HFFc6 (cell line): ENCODE data around the gene ZNF32. TPM values are rescaled to one million over a fixed set of nuclear protein-coding genes. Genes with fewer than 3 reads are reported as not detected.
"Not testable (repeated sequence)": the region's sequence is repeated elsewhere in the genome, so short reads cannot be mapped to it uniquely, and the experiment has no call there.

ENCODE experiments used
- DNase-seq: peaks from one replicate; pipeline ENCODE4 v3.0.0-alpha.2; 2018
- H3K27ac Mint-ChIP-seq: 2 replicates; pipeline ENCODE4 v1.8.0; 2020; ENCODE audit warnings: mild to moderate bottlenecking, mixed read lengths
- H3K27me3 Mint-ChIP-seq: 2 replicates; pipeline ENCODE4 v1.8.0; 2021; ENCODE audit warnings: mild to moderate bottlenecking, moderate library complexity, mixed read lengths; ENCODE audit not compliant: insufficient read depth
- H3K36me3 Mint-ChIP-seq: 2 replicates; pipeline ENCODE4 v1.8.0; 2021; ENCODE audit warnings: low read depth, mixed read lengths
- H3K4me1 Mint-ChIP-seq: 2 replicates; pipeline ENCODE4 v1.8.0; 2020; ENCODE audit warnings: low read depth, mixed read lengths
- H3K4me3 Mint-ChIP-seq: 2 replicates; pipeline ENCODE4 v1.8.0; 2020; ENCODE audit warnings: mild to moderate bottlenecking, moderate library complexity, mixed read lengths
- H3K9me3 Mint-ChIP-seq: 2 replicates; pipeline ENCODE4 v1.8.0; 2020; ENCODE audit warnings: mild to moderate bottlenecking, mixed read lengths
- CTCF ChIP-seq: fragments of 200-600 bp; sonication (generic); IDR thresholded peaks from 2 replicates; pipeline ENCODE4 v1.5.0; 2021; ENCODE audit warnings: antibody characterized with exemption, mild to moderate bottlenecking
- total RNA-seq, 6 experiments: library from RNA; stranded (reverse); fragmentation: NEBNext Ultra II Directional; extraction: Animal tissue kit (Norgen Biotek cat#: 25700); gene quantifications; 2 replicates in 1 of 6; 3 replicates in 5 of 6; pipeline ENCODE4 v1.2.3, GENCODE V29; 2021

The ZNF32 gene
- total RNA-seq, 6 experiments from 2014 or later: 12.7 to 23.6 (median 15.3) TPM

- peaks cover 49% of the 10 kb centered on the region for H3K4me1 Mint-ChIP-seq
- no peak for DNase-seq
- H3K4me3 Mint-ChIP-seq: peak overlapping the region; percentile 87
- peaks cover 3% of the 10 kb centered on the region; the same call in 1 of the 2 replicates for H3K9me3 Mint-ChIP-seq
- H3K36me3 Mint-ChIP-seq: peaks cover 48% of the 10 kb centered on the region
- peak overlapping the region; percentile 32 for H3K27ac Mint-ChIP-seq
- H3K27me3 Mint-ChIP-seq: peaks cover 7% of the 10 kb centered on the region
- no peak for TF ChIP-seq CTCF
Measured at GRCh38 chr10:43605850-43606322, 42.8 kb downstream of the ZNF32 start.

- peaks cover 11% of the 10 kb centered on the region for H3K4me1 Mint-ChIP-seq
- not testable (repeated sequence) for H3K36me3 Mint-ChIP-seq, DNase-seq, H3K4me3 Mint-ChIP-seq, H3K27me3 Mint-ChIP-seq, H3K27ac Mint-ChIP-seq, H3K9me3 Mint-ChIP-seq
Measured at GRCh38 chr10:43601576-43601975, 47.1 kb downstream of the ZNF32 start.

GRCh38 chr10:43599333-43599732, 49.3 kb downstream of the ZNF32 start:
- Mint-ChIP-seq H3K9me3 (no peaks in the 10 kb centered on the region), H3K27ac (no peak overlapping the region), H3K27me3 (peaks cover 7% of the 10 kb centered on the region), H3K4me1 (peaks cover 23% of the 10 kb centered on the region), H3K4me3 (no peak overlapping the region), H3K36me3 (0 out of 2 replicates have a peak, but pooled peaks cover 4% of the 10 kb centered on the region)
- TF ChIP-seq CTCF: no peak
- DNase-seq: no peak

GRCh38 chr10:43598446-43598845, 50.2 kb downstream of the ZNF32 start:
- DNase-seq: no peak

GRCh38 chr10:43596546-43596945, 52.1 kb downstream of the ZNF32 start:
- no peak for DNase-seq
- TF ChIP-seq CTCF: no peak
- Mint-ChIP-seq H3K9me3 (peaks cover 5% of the 10 kb centered on the region), H3K4me1 (peaks cover 23% of the 10 kb centered on the region), H3K4me3 (no peak overlapping the region), H3K36me3 (peaks cover 6% of the 10 kb centered on the region), H3K27me3 (peaks cover 8% of the 10 kb centered on the region; the same call in 1 of the 2 replicates), H3K27ac (no peak overlapping the region)

More at GRCh38 chr10:43598446-43598845, 50.2 kb downstream of the ZNF32 start:
- Mint-ChIP-seq H3K27me3 (peaks cover 7% of the 10 kb centered on the region), H3K9me3 (no peaks in the 10 kb centered on the region), H3K4me1 (peaks cover 23% of the 10 kb centered on the region), H3K4me3 (no peak overlapping the region), H3K27ac (no peak overlapping the region), H3K36me3 (peaks cover 4% of the 10 kb centered on the region; the same call in 1 of the 2 replicates)
- TF ChIP-seq CTCF: no peak

- no peak for TF ChIP-seq CTCF
- H3K27ac Mint-ChIP-seq: peak overlapping the region; percentile 85
Measured at GRCh38 chr10:43595739-43596298, 52.9 kb downstream of the ZNF32 start.

More at GRCh38 chr10:43595739-43596298, 52.9 kb downstream of the ZNF32 start:
- H3K27me3 Mint-ChIP-seq: peaks cover 6% of the 10 kb centered on the region; the same call in 1 of the 2 replicates
- peak overlapping the region; percentile 91 for H3K4me3 Mint-ChIP-seq
- peaks cover 9% of the 10 kb centered on the region for H3K36me3 Mint-ChIP-seq
- peaks cover 23% of the 10 kb centered on the region for H3K4me1 Mint-ChIP-seq
- peaks cover 8% of the 10 kb centered on the region for H3K9me3 Mint-ChIP-seq
- no peak for DNase-seq
